ENCODE measurements around the gene ALG12. TPM values are rescaled to one million over a fixed set of nuclear protein-coding genes. Genes with fewer than 3 reads are reported as not detected.
A peak's percentile ranks its signal among the peaks of the same experiment; 100 is the strongest.

Gene ALG12
- total and polyA plus RNA-seq, 2 of the 8 experiments (the other 6 are each of a cell fraction or from before 2014, with no cell fraction given), result 13.4 to 22.5 TPM

GRCh38 chr22:49935561-49935960, 17.3 kb upstream of the ALG12 start:
- H3K56ac ChIP-seq (replicated peaks; ENCODE audit: insufficient read length, low read depth, low read length), result no peak overlapping the region
- peaks cover 8% of the 10 kb centered on the region; the same call in 1 of the 2 replicates for H3K23me2 ChIP-seq (ENCODE audit: low read depth, low read length)
- H2AK5ac ChIP-seq (ENCODE audit: low read depth, low read length), result no peak overlapping the region
- no peak overlapping the region for H3K4ac ChIP-seq (replicated peaks; ENCODE audit: insufficient read length, low read depth, low read length)
- no CpG with 5 or more reads among the region's 16 CpGs for WGBS, 2 experiments (ENCODE audit: extremely low coverage in 1 of 2, insufficient coverage in 1 of 2, insufficient read length in 1 of 2, insufficient replicate concordance in 2 of 2, low coverage in 1 of 2, low lambda C conversion rate in 2 of 2, missing lambda C conversion rate in 1 of 2)
- peaks cover 5 to 21% (median 11%) of the 10 kb centered on the region in 4 experiments for H3K4me1 ChIP-seq (replicated peaks in 1 of 4; ENCODE audit: control insufficient read depth in 3 of 4, insufficient read depth in 4 of 4, low read length in 3 of 4)
- H2BK5ac ChIP-seq (ENCODE audit: low read depth, low read length), result no peak overlapping the region
- ChIA-PET POLR2A (ENCODE audit: partially characterized antibody) (interaction anchor here (0.7 to 2.2 kb wide), 3 partner anchors 13 to 33 kb away, joined by 3 to 8 read pairs (median 4); partner anchors contain the start of gene PIM3), CTCF (ENCODE audit: partially characterized antibody) (interaction anchor here (0.5 to 1.2 kb wide), 3 partner anchors 18 to 118 kb away, joined by 3 to 4 read pairs (median 3); no protein-coding TSS in a partner anchor)
- no peak overlapping the region for H4K91ac ChIP-seq (replicated peaks; ENCODE audit: insufficient read length, low read length)
- no peak overlapping the region for H4K5ac ChIP-seq (ENCODE audit: insufficient read length, low read depth, low read length)
- H4K20me1 ChIP-seq (replicated peaks in 1 of 2; ENCODE audit: control insufficient read depth in 1 of 2, insufficient read depth in 2 of 2, low read length in 2 of 2), result peaks cover 0 to 3% of the 10 kb centered on the region in 2 experiments
- FAIRE-seq (no peak), DNase-seq (ENCODE audit: low read depth in 1 of 2, low spot score in 2 of 2) (no peak)
- H3K36me3 ChIP-seq (ENCODE audit: control insufficient read depth in 2 of 4, insufficient read depth in 4 of 4, low read length in 3 of 4), result no peaks in the 10 kb centered on the region
- no peaks in the 10 kb centered on the region for H3K9me3 ChIP-seq (ENCODE audit: insufficient read depth in 2 of 2, low read depth in 1 of 2, low read length in 1 of 2)
- TF ChIP-seq YY1 (IDR thresholded peaks at IDR 0.05; ENCODE audit: low read depth, low read length) (no peak), USF2 (IDR thresholded peaks at IDR 0.05; ENCODE audit: low read length) (no peak), ATF3 (IDR thresholded peaks at IDR 0.05; ENCODE audit: insufficient read depth, low read depth, low read length) (no peak), FOSL1 (IDR thresholded peaks at IDR 0.05; ENCODE audit: insufficient read depth, low read depth, low read length) (no peak), TAF1 (IDR thresholded peaks at IDR 0.05; ENCODE audit: low read depth, low read length) (no peak), RXRA (IDR thresholded peaks at IDR 0.05; ENCODE audit: insufficient read depth, low read depth, low read length) (no peak), SIRT6 (IDR thresholded peaks at IDR 0.05; ENCODE audit: low read length) (no peak), EP300 (IDR thresholded peaks at IDR 0.05; ENCODE audit: borderline replicate concordance in 1 of 2, low read depth in 2 of 2, low read length in 2 of 2) (no peak), ASH2L (IDR thresholded peaks at IDR 0.05; ENCODE audit: low read length) (no peak)
- TF ChIP-seq, protein P1, sequence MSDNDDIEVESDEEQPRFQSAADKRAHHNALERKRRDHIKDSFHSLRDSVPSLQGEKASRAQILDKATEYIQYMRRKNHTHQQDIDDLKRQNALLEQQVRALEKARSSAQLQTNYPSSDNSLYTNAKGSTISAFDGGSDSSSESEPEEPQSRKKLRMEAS (IDR thresholded peaks at IDR 0.05), result no peak
- H2BK120ac ChIP-seq (replicated peaks; ENCODE audit: low read depth, low read length), result no peak overlapping the region
- H2BK12ac ChIP-seq (ENCODE audit: low read depth, low read length), result no peak overlapping the region
- H3K18ac ChIP-seq (ENCODE audit: extremely low read depth, low read length), result no peak overlapping the region
- no peak overlapping the region for H4K8ac ChIP-seq (ENCODE audit: extremely low read depth, insufficient read depth, low read length)
- no peaks in the 10 kb centered on the region for H3K79me2 ChIP-seq (ENCODE audit: control insufficient read depth in 1 of 2, insufficient read depth in 2 of 2, low read length in 2 of 2)
- no peaks in the 10 kb centered on the region; the same call in 1 of the 2 replicates for H3K79me1 ChIP-seq (ENCODE audit: low read depth, low read length)
- H3K4me3 ChIP-seq (ENCODE audit: extremely low read depth in 1 of 4, insufficient read depth in 2 of 4, low read depth in 3 of 4, low read length in 4 of 4), result peak overlapping the region in 1 of 4 experiments; percentile 32; a peak in 1 of 8 replicates
- no peak overlapping the region for H2AFZ ChIP-seq (ENCODE audit: low read length)
- no peak overlapping the region for H3K9ac ChIP-seq (replicated peaks in 1 of 4; ENCODE audit: extremely low read depth in 1 of 4, low read depth in 3 of 4, low read length in 3 of 4)
- peaks cover 0 to under 1% (median 0%) of the 10 kb centered on the region in 4 experiments; a peak in 2 of 7 replicates for H3K27me3 ChIP-seq (replicated peaks in 1 of 4; ENCODE audit: control insufficient read depth in 3 of 4, extremely low read depth in 1 of 4, insufficient read depth in 3 of 4, low read length in 3 of 4)
- H3K14ac ChIP-seq (ENCODE audit: insufficient read length), result no peak overlapping the region
- H3K23ac ChIP-seq (ENCODE audit: insufficient read length), result no peak overlapping the region
- no peak overlapping the region for H2BK20ac ChIP-seq (ENCODE audit: low read length)
- 0 out of 4 replicates have a peak overlapping the region, but pooled peaks of 1 of the 2 experiments have one; percentile 46 for H3K4me2 ChIP-seq (ENCODE audit: insufficient read depth in 1 of 2, low read depth in 2 of 2, low read length in 2 of 2)
- no peak overlapping the region for H2BK15ac ChIP-seq (ENCODE audit: low read length)
- H3K27ac ChIP-seq (ENCODE audit: low read depth, low read length), result no peak overlapping the region

All from H1 (cell line).